ENCODE data around the gene TRAPPC11.
A peak's percentile ranks its signal among the peaks of the same experiment; 100 is the strongest.
"Not testable (repeated sequence)": the region's sequence is repeated elsewhere in the genome, so short reads cannot be mapped to it uniquely, and the experiment has no call there.

Gene TRAPPC11

GRCh38 chr4:183722731-183723560, 63.9 kb downstream of the TRAPPC11 start:
- DNase-seq: peak; percentile 95

GRCh38 chr4:183723561-183724228, 64.6 kb downstream of the TRAPPC11 start:
- no peak for DNase-seq

- DNase-seq: not testable (repeated sequence)
Observed at GRCh38 chr4:183725585-183725984, 66.5 kb downstream of the TRAPPC11 start.

- DNase-seq: no peak
Observed at GRCh38 chr4:183727482-183727881, 68.4 kb downstream of the TRAPPC11 start.

- no peak for DNase-seq
Observed at GRCh38 chr4:183728223-183729068, 69.4 kb downstream of the TRAPPC11 start.

- no peak for DNase-seq
Observed at GRCh38 chr4:183729069-183729406, 69.9 kb downstream of the TRAPPC11 start.

- DNase-seq: no peak
Observed at GRCh38 chr4:183729430-183730328, 70.6 kb downstream of the TRAPPC11 start.

GRCh38 chr4:183732296-183732695, 73.2 kb downstream of the TRAPPC11 start:
- DNase-seq: no peak

- DNase-seq: no peak
Observed at GRCh38 chr4:183733181-183733580, 74.1 kb downstream of the TRAPPC11 start.

- no peak for DNase-seq
Observed at GRCh38 chr4:183738081-183738673, 79.1 kb downstream of the TRAPPC11 start.

- no peak for DNase-seq
Observed at GRCh38 chr4:183738961-183739360, 79.9 kb downstream of the TRAPPC11 start.

GRCh38 chr4:183746305-183747229, 87.5 kb downstream of the TRAPPC11 start:
- no peak for DNase-seq

GRCh38 chr4:183747380-183747779, 88.3 kb downstream of the TRAPPC11 start:
- DNase-seq: no peak

- no peak for DNase-seq
Observed at GRCh38 chr4:183747931-183748670, 89.0 kb downstream of the TRAPPC11 start.

GRCh38 chr4:183751106-183751505, 92.0 kb downstream of the TRAPPC11 start:
- no peak for DNase-seq

GRCh38 chr4:183755596-183755995, 96.5 kb downstream of the TRAPPC11 start:
- DNase-seq: no peak

- no peak for DNase-seq
Observed at GRCh38 chr4:183757060-183757459, 98.0 kb downstream of the TRAPPC11 start.

GRCh38 chr4:183758061-183758757, 99.1 kb downstream of the TRAPPC11 start:
- DNase-seq: peak; percentile 70

GRCh38 chr4:183758758-183759447, 99.8 kb downstream of the TRAPPC11 start:
- no peak for DNase-seq

Measured in islet precursor cell (in vitro differentiated cells).